HEK293 (cell line): ENCODE results near the gene CDC42.
"Not testable (repeated sequence)": the region's sequence is repeated elsewhere in the genome, so short reads cannot be mapped to it uniquely, and the experiment has no call there.

Experiments used
- CTCF ChIA-PET: fragments of 350-600 bp; formaldehyde crosslinking; extraction: SDS; loops from one replicate; lab custom pipeline; 2021; ENCODE audit warnings: antibody characterized with exemption; lab: Yijun Ruan, JAX
- POLR2A ChIA-PET: fragments of 300-600 bp; formaldehyde crosslinking; extraction: SDS; loops from one replicate; lab custom pipeline; 2020; ENCODE audit warnings: antibody characterized with exemption, inconsistent platforms; lab: Yijun Ruan, JAX
- H3K27ac ChIP-seq: fragments of 200-500 bp; sonication (Bioruptor generic); 2 replicates; pipeline ENCODE4 v1.5.1; 2014; ENCODE audit warnings: low read depth, low read length, control low read depth, inconsistent platforms; ENCODE audit errors: extremely low read depth
- H3K36me3 ChIP-seq, 2 experiments: fragments of 200-500 bp in 1 of 2; sonication (Bioruptor generic) in 1 of 2; 1 replicate in 1 of 2; 2 replicates in 1 of 2; pipeline ENCODE4 v1.5.1; 2014 to 2017; ENCODE audit warnings: inconsistent platforms in 2 of 2, low read length in 2 of 2; ENCODE audit not compliant: control insufficient read depth in 2 of 2, insufficient read depth in 1 of 2
- H3K4me1 ChIP-seq: fragments of 200-500 bp; sonication (Bioruptor generic); 2 replicates; pipeline ENCODE4 v1.5.1; 2014; ENCODE audit warnings: mild to moderate bottlenecking, low read length, inconsistent platforms; ENCODE audit not compliant: control insufficient read depth, insufficient read depth
- H3K4me3 ChIP-seq: 2 replicates; pipeline ENCODE4 v1.5.1; 2011; ENCODE audit warnings: low read depth, mild to moderate bottlenecking, control low read depth, low read length, moderate library complexity
- H3K9me3 ChIP-seq: fragments of 200-500 bp; sonication (Bioruptor generic); 2 replicates; pipeline ENCODE4 v1.5.1; 2014; ENCODE audit warnings: low read depth, low read length, inconsistent platforms; ENCODE audit not compliant: control insufficient read depth, insufficient read depth
- GLIS1 ChIP-seq: fragments of 450-650 bp; formaldehyde crosslinking; IDR thresholded peaks from 2 replicates; pipeline ENCODE4 v1.5.1; 2016; ENCODE audit warnings: missing biosample characterization, missing genetic modification characterization
- HOXA7 ChIP-seq: sonication (generic); formaldehyde crosslinking; IDR thresholded peaks from 2 replicates; pipeline ENCODE4 v1.8.1; 2022; ENCODE audit warnings: missing genetic modification reagents, borderline replicate concordance
- SALL2 ChIP-seq: fragments of 450-650 bp; formaldehyde crosslinking; IDR thresholded peaks from 2 replicates; pipeline ENCODE4 v1.5.0; 2017; ENCODE audit warnings: missing biosample characterization, mild to moderate bottlenecking, missing genetic modification characterization, borderline replicate concordance
- SP2 ChIP-seq: fragments of 450-650 bp; formaldehyde crosslinking; IDR thresholded peaks from 2 replicates; pipeline ENCODE4 v1.5.1; 2016; ENCODE audit warnings: missing biosample characterization, missing genetic modification characterization
- ZFP37 ChIP-seq: fragments of 450-650 bp; formaldehyde crosslinking; IDR thresholded peaks from 2 replicates; pipeline ENCODE4 v1.5.1; 2016; ENCODE audit warnings: missing biosample characterization, missing genetic modification characterization
- ZIC2 ChIP-seq: fragments of 450-650 bp; formaldehyde crosslinking; IDR thresholded peaks from 2 replicates; pipeline ENCODE4 v1.5.1; 2016; ENCODE audit warnings: missing biosample characterization, missing genetic modification characterization
- ZNF112 ChIP-seq: fragments of 450-650 bp; formaldehyde crosslinking; IDR thresholded peaks from 2 replicates; pipeline ENCODE4 v1.5.0; 2017; ENCODE audit warnings: missing biosample characterization, missing genetic modification characterization
- ZNF2 ChIP-seq: fragments of 450-650 bp; formaldehyde crosslinking; IDR thresholded peaks from 2 replicates; pipeline ENCODE4 v1.5.1; 2016; ENCODE audit warnings: missing biosample characterization, missing genetic modification characterization
- ZNF23 ChIP-seq: fragments of 450-650 bp; formaldehyde crosslinking; IDR thresholded peaks from 2 replicates; pipeline ENCODE4 v1.5.1; 2016; ENCODE audit warnings: missing biosample characterization, missing genetic modification characterization, borderline replicate concordance
- ZNF501 ChIP-seq: fragments of 450-650 bp; formaldehyde crosslinking; IDR thresholded peaks from 2 replicates; pipeline ENCODE4 v1.5.1; 2016; ENCODE audit warnings: missing biosample characterization, missing genetic modification characterization
- ZNF514 ChIP-seq: fragments of 450-650 bp; formaldehyde crosslinking; IDR thresholded peaks from 2 replicates; pipeline ENCODE4 v1.5.1; 2016; ENCODE audit warnings: missing biosample characterization, missing genetic modification characterization
- ZNF596 ChIP-seq: fragments of 450-650 bp; IDR thresholded peaks from 2 replicates; pipeline ENCODE4 v1.5.0; 2018; ENCODE audit warnings: missing biosample characterization, mild to moderate bottlenecking, missing genetic modification characterization, moderate library complexity
- ZNF701 ChIP-seq: fragments of 450-650 bp; formaldehyde crosslinking; IDR thresholded peaks from 2 replicates; pipeline ENCODE4 v1.5.1; 2016; ENCODE audit warnings: missing biosample characterization, missing genetic modification characterization
- TF ChIP-seq, protein P1 (sequence below): fragments of 450-650 bp; formaldehyde crosslinking; IDR thresholded peaks from 2 replicates; pipeline ENCODE4 v1.5.1; 2016; ENCODE audit warnings: missing biosample characterization, missing genetic modification characterization, borderline replicate concordance
- TF ChIP-seq, protein P2 (sequence below): fragments of 450-650 bp; formaldehyde crosslinking; IDR thresholded peaks from 2 replicates; pipeline ENCODE4 v1.5.1; 2016; ENCODE audit warnings: missing biosample characterization, missing genetic modification characterization
- TF ChIP-seq, protein P3 (sequence below): fragments of 450-650 bp; formaldehyde crosslinking; IDR thresholded peaks from 2 replicates; pipeline ENCODE4 v1.5.1; 2017; ENCODE audit warnings: missing biosample characterization, missing genetic modification characterization
- TF ChIP-seq, protein P4 (sequence below): fragments of 450-650 bp; formaldehyde crosslinking; IDR thresholded peaks from 2 replicates; pipeline ENCODE4 v1.5.1; 2016; ENCODE audit warnings: missing biosample characterization, missing genetic modification characterization

CDC42 gene

GRCh38 chr1:22090867-22091266 is 38.4 kb downstream of the CDC42 start:
- CTCF ChIA-PET: no interaction called here
- Histone ChIP-seq H3K27ac (no peak overlapping the region), H3K9me3 (no peaks in the 10 kb centered on the region), H3K4me1 (no peaks in the 10 kb centered on the region; the same call in 1 of the 2 replicates), H3K36me3 (peaks cover 21 to 86% of the 10 kb centered on the region in 2 experiments)
- POLR2A ChIA-PET: no interaction called here
- no peak for TF ChIP-seq ZNF701
- TF ChIP-seq, protein P1, sequence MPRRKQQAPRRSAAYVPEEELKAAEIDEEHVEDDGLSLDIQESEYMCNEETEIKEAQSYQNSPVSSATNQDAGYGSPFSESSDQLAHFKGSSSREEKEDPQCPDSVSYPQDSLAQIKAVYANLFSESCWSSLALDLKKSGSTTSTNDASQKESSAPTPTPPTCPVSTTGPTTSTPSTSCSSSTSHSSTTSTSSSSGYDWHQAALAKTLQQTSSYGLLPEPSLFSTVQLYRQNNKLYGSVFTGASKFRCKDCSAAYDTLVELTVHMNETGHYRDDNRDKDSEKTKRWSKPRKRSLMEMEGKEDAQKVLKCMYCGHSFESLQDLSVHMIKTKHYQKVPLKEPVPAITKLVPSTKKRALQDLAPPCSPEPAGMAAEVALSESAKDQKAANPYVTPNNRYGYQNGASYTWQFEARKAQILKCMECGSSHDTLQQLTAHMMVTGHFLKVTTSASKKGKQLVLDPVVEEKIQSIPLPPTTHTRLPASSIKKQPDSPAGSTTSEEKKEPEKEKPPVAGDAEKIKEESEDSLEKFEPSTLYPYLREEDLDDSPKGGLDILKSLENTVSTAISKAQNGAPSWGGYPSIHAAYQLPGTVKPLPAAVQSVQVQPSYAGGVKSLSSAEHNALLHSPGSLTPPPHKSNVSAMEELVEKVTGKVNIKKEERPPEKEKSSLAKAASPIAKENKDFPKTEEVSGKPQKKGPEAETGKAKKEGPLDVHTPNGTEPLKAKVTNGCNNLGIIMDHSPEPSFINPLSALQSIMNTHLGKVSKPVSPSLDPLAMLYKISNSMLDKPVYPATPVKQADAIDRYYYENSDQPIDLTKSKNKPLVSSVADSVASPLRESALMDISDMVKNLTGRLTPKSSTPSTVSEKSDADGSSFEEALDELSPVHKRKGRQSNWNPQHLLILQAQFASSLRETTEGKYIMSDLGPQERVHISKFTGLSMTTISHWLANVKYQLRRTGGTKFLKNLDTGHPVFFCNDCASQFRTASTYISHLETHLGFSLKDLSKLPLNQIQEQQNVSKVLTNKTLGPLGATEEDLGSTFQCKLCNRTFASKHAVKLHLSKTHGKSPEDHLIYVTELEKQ (tag by site-specific recombination): no peak
- TF ChIP-seq, protein P2, sequence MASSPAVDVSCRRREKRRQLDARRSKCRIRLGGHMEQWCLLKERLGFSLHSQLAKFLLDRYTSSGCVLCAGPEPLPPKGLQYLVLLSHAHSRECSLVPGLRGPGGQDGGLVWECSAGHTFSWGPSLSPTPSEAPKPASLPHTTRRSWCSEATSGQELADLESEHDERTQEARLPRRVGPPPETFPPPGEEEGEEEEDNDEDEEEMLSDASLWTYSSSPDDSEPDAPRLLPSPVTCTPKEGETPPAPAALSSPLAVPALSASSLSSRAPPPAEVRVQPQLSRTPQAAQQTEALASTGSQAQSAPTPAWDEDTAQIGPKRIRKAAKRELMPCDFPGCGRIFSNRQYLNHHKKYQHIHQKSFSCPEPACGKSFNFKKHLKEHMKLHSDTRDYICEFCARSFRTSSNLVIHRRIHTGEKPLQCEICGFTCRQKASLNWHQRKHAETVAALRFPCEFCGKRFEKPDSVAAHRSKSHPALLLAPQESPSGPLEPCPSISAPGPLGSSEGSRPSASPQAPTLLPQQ (tag by site-specific recombination): no peak
- no peak for TF ChIP-seq ZIC2 (tag by site-specific recombination)
- TF ChIP-seq SALL2 (tag by site-specific recombination): no peak
- TF ChIP-seq ZNF2: no peak
- no peak for TF ChIP-seq ZNF596 (tag by site-specific recombination)
- TF ChIP-seq HOXA7 (CRISPR knock-in tag): no peak
- TF ChIP-seq ZNF501 (tag by site-specific recombination): no peak
- no peak for TF ChIP-seq ZFP37 (tag by site-specific recombination)
- TF ChIP-seq SP2: no peak
- TF ChIP-seq ZNF514: no peak
- TF ChIP-seq, protein P3, sequence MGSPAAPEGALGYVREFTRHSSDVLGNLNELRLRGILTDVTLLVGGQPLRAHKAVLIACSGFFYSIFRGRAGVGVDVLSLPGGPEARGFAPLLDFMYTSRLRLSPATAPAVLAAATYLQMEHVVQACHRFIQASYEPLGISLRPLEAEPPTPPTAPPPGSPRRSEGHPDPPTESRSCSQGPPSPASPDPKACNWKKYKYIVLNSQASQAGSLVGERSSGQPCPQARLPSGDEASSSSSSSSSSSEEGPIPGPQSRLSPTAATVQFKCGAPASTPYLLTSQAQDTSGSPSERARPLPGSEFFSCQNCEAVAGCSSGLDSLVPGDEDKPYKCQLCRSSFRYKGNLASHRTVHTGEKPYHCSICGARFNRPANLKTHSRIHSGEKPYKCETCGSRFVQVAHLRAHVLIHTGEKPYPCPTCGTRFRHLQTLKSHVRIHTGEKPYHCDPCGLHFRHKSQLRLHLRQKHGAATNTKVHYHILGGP: no peak
- no peak for TF ChIP-seq GLIS1 (tag by site-specific recombination)
- no peak for TF ChIP-seq ZNF23 (tag by site-specific recombination)
- TF ChIP-seq, protein P4, sequence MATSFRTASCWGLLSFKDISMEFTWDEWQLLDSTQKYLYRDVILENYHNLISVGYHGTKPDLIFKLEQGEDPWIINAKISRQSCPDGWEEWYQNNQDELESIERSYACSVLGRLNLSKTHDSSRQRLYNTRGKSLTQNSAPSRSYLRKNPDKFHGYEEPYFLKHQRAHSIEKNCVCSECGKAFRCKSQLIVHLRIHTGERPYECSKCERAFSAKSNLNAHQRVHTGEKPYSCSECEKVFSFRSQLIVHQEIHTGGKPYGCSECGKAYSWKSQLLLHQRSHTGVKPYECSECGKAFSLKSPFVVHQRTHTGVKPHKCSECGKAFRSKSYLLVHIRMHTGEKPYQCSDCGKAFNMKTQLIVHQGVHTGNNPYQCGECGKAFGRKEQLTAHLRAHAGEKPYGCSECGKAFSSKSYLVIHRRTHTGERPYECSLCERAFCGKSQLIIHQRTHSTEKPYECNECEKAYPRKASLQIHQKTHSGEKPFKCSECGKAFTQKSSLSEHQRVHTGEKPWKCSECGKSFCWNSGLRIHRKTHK: no peak
- no peak for TF ChIP-seq ZNF112 (tag by site-specific recombination)
- TF ChIP-seq, all 188 proteins: peak for 0
- H3K4me3 ChIP-seq: no peak overlapping the region

DNA sequence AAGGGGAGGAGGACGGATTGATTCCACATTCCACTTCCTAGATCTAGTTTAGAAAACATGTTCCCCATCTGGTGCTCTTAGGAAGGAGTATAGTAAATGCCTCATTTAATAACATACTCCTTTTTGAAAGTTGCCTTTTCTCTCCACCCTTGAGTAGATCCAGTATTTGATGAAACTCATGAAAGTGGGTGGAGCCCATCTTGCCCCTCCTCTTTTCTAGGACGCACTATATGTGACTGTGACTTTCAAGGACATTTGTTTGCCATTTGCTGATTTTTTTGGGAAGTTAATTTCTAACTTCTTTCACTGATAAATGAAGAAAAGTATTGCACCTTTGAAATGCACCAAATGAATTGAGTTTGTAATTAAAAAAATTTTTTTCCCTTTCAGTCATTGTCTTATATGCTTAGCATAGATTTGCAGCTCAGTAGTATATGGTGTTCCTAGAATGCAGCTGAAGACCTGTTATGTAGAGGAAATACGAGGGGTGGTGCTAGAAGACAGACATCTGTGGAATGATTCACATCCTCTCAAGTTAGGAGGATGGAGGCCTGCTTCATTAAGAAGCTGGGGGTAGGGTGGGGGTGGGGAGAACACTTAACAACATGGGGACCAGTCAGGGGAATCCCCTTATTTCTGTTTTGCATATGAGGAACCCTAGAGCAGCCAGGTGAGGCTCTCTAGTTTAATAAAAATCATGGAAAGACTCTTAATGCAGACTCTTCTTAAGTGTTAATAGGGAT is 39.7 kb downstream of the CDC42 start:
- POLR2A ChIA-PET, H3K4me1 ChIP-seq, H3K27ac ChIP-seq, H3K9me3 ChIP-seq, H3K4me3 ChIP-seq: not testable (repeated sequence)
- CTCF ChIA-PET: interaction anchor here (0.6 to 2.3 kb wide), 2 partner anchors 13 to 63 kb away, joined by 5 to 14 read pairs; no protein-coding TSS in a partner anchor
- H3K36me3 ChIP-seq: peaks cover 18 to 86% of the 10 kb centered on the region in 2 experiments
